Inflammatory macrophage (primary cell): Measurements from ENCODE around the gene OVAAL.

Experiments
- DNase-seq, 2 donors: peaks; one replicate each; pipeline ENCODE4 v3.0.0-alpha.2; 2020 to 2022
- total RNA-seq, 18 experiments: gene quantifications; one replicate each; lab custom pipeline; 2026; ENCODE audit warnings: mixed read lengths in 6 of 18, inconsistent platforms in 2 of 18; lab: John Stamatoyannopoulos, UW

OVAAL gene
- 0 to 0.16 (median 0) reads per million in 18 experiments for total RNA-seq

GRCh38 chr1:180558664-180559063 lies at the start of gene OVAAL:
OVAAL (plus strand) TSS chr1:180558964.
- DNase-seq, result peak in 1 of 2 donors; percentile 18

- no peak for DNase-seq
These were observed 47.9 kb upstream of the OVAAL start for GRCh38 chr1:180510882-180511281.

DNA sequence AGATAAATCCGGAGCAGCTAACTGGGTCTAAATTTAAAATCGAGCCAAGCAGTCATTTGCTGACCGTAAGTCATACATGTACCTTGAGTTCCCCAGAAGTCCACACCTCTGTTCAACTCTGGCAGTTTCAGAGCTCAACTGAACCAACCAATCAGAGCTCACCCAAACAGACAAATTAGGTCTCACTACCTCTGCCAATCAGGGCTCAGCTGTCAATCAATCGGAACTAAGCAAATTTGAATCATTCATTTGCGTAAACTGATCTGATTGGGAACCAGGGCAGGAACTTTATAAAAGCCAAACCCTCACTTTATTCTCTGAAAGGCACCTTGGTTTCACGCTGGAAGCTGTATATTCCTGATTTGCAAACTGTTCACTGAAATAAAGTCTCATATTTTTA lies 45.2 kb upstream of the OVAAL start:
- no peak for DNase-seq

GRCh38 chr1:180515364-180515763 lies 43.4 kb upstream of the OVAAL start:
- no peak for DNase-seq

GRCh38 chr1:180515857-180516388 lies 42.8 kb upstream of the OVAAL start:
- peak; percentile 71 to 77 for DNase-seq

DNA sequence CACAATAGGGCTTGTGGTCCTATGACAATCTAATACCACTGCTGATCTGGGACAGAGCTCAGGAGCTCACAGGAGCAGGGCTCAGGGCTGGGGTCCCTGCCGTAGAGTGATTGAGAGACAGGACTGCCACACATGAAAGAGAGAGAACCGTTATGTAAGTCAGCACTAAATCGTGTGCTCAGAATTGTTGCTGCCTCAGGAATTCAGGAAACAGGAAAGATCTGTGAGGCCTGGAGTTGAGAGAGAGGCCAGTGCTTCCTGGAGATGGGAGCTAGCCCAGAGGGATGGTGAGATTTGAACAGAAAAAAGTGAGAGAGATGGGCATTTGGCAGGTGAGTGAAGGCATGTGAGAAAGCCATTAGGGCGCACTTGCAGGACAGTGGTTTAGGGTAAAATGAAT lies 38.9 kb upstream of the OVAAL start:
- DNase-seq, result no peak

DNA sequence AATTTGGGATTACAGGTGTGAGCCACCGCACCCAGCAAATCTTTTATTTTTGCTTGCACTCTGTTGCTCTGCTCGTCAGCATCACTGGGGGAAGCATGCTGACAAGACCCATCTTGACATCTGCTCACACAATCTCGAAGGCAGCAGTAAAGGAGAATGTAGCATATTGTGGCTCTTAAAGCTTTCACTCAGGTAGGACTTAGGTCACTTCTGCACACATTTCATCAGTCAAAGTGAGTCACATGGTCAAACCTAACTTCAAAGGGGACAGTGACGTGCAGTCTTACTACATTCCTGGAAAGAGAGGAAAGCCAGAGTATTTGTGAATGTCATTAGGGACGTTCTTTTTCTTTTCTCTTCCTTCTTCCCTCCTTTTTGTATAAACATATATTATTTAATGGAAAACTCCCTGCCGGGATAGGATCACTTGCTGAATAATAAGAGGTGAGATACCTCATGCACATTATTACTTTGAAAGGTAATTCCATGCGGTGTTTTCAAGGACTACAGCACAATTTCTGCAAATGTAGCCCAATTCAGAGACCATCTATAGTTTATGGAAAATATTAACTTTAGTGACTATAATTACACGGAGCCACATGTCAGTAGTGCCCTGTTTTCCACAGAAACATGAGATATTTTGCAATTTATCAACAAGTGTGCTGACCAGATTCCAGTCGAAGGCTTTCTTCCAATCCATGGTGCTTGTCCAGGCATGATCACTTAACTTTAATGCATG lies 37.1 kb upstream of the OVAAL start:
- DNase-seq, result no peak

DNA sequence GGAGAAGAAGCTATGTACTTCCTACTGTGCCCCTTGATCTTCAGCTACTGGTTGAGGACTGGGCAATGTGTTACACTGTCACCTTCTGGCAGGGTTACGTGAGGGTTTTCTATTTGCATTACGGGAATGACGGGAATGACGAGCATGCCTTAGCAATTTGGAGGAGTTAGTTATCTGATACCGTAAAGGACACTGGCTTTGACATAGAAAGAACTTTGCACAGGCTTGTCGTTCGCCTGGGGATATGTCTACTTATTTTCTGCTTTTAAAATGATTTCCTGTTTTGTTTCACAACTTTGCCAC lies 36.6 kb upstream of the OVAAL start:
- DNase-seq, result no peak

- no peak for DNase-seq
These were observed 34.4 kb upstream of the OVAAL start for GRCh38 chr1:180524160-180524914.

GRCh38 chr1:180524915-180525714 lies 33.6 kb upstream of the OVAAL start:
- DNase-seq, result peak in 1 of 2 donors; percentile 4

DNA sequence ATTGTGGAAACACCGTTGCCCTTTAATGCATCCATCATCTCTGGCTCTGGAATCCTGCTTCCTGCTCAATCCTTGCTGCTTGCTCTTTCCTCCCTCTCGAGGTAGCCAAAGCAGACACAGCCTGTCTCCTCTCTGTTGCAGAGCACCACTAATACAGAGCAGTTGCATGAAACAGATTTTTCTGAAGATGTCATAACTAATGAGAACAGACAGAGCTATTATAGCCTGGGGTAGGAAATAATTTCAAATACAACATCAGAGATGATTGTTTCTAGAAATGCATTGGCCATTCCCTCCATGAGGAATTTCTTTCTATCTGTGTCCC lies 33.1 kb upstream of the OVAAL start:
- no peak for DNase-seq

DNA sequence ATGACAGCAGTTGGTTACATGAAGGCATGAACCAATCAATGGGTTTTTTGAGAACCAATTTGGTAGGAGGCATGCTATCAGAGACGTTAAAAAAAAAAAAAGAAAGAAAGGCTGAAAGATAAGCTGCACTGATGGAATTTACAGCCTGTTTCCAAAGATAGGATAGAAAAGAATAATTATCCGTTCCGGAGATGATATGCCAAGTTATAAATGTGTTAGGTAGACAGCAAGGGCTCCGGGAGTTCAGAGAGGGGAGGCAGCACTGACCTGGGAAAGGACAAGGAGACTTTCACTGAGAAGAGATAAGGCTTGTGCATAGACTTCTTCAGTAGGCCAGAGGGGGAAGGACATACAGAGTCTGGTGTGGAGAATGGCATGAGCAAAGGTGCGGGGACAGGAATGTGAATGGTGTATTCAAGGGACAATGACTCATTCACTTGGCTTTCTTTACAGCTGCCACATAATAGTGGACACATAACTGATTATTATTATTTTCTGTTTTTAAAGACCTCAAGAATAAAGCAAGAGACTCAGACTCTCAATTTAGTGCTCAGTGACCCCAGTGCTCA lies 31.6 kb upstream of the OVAAL start:
- no peak for DNase-seq

DNA sequence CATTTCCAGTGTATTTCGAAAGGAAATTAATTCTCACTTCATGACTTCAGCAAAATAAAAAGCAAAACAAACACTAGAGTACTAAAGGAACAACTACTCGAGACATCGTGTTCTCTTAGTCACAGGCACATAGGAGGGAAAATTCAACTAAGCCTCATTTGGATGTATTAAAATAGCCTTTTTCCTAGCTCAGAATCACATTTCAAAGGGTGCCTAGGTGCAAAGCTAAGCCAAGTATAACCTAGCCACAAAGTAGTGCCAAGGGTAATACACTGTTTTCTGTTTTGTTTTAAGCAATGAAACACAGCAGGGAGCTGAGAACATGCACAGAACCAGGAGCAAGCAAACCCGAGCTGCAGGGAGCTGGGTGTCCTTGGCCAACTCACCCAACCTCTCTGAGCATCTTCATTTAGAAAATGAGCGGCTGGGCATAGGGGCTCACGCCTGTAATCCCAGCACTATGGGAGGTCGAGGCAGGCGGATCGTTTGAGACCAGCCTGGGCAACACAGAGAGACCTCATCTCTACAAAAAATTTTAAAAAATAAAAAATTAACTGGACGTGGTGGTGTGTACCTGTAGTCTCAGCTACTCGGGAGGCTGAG lies 29.8 kb upstream of the OVAAL start:
- DNase-seq, result no peak

- no peak for DNase-seq
These were observed 28.3 kb upstream of the OVAAL start for GRCh38 chr1:180530501-180530900.

DNA sequence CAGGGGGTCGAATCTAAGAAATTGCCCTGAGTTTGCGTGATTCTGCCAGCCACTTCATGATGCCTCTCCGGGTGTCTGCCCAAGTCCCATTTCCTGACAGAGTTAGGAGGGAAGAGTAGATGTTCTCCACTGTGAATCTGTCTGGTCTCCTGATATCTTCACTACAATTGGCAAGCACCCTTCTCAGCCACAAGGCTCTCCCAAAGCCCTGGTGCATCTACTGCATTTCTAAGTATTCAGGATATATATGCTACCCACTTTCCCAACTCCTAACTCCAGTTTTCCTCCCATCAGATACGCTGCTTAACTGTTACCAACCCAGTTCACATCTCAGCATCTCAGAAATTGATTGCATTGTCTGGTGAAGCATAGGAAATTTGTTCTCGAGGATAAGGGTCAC lies 25.9 kb upstream of the OVAAL start:
- DNase-seq, result no peak

- peak; percentile 58 to 63 for DNase-seq
These were observed 25.3 kb upstream of the OVAAL start for GRCh38 chr1:180533266-180533987.

GRCh38 chr1:180534214-180534613 lies 24.6 kb upstream of the OVAAL start:
- no peak for DNase-seq

- no peak for DNase-seq
These were observed 23.3 kb upstream of the OVAAL start for GRCh38 chr1:180535418-180535999.

DNA sequence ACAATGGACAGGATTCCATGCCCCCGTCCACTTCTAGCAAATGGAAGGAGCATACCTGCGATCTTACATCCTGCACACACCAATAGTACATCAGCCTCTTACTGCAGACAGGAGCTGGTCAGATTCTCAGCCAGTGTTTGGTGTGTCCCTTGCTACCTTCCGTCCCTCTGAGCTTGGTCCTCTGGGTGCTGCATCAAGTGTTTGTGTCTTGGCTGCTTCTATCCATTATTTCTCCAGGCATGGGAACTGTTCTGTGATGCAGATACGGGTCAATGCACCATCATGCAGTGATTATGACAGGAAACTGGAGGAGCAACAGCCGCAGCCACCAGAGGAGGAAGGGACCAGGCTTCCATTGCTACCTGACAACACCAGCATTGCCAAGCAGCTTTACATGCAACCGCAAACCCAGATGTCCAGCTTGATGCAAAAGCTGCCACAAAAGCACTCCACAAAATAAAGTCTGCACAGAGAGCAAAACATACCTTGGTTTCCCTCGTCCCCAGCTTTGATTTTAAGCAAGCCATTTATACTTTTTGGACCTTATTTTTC lies 21.9 kb upstream of the OVAAL start:
- no peak for DNase-seq

- no peak for DNase-seq
These were observed 19.6 kb upstream of the OVAAL start for GRCh38 chr1:180539136-180539535.
